ENCODE measurements around the gene IMPDH1.
A peak's percentile ranks its signal among the peaks of the same experiment; 100 is the strongest.

Gene IMPDH1

DNA sequence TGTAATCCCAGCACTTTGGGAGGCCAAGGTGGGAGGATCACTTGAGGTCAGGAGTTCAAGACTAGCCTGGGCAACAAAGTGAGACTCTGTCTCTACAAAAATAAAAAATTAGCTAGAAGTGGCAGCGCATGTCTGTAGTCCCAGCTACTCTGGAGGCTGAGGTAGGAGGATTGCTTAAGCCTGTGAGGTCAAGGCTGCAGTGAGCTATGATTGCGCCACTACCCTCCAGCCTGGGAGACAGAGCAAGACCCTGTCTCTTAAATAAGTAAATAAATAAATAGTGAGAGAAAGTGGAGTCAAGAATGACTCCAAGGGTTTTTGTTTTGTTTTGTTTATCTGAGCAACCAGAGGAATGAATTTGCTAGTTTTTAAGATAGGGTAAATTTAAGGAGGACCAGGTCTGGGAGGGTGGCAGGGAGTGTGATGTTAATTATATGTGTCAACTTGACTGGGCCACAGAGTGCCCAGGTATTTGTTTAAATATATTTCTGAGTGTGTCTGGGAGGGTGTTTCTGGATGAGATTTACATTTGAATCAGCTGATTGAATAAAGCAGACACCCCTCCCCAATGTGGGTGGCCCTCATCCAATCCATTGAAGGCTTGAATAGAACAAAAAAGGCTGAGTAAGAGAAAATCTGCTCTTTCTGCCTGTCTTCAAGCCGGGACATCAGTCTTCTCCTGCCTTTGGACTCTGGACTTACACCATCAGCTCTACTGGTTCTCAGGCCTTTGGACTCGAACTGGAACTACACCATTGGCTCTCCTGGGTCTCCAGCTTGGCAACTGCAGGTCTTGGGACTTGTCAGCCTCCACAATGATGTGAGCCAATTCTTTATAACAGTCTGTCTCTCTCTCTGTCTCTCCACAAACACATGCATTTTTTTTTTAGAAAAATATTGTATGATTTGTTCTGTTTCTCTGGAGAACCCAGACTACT is 23.5 kb downstream of the IMPDH1 start:
- no peak for DNase-seq

DNA sequence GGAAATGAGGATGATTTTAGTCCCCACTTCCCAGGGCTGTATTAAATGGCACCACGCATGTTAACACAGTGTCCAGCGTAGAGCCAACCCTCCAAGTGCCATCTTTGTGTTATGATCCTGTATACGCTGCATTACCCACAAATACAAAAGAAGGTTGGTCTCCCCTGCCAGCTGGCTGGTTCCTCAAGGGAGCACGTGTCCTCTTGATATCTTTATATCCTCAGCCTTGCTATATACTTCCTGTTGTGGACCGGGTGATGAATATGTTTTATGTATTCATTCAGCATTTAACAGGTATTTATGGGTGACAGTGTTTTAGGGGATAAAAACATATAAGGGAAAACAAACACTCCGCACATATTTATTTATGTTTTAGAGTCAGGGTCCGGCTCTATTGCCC is 25.1 kb downstream of the IMPDH1 start:
- no peak for DNase-seq

DNA sequence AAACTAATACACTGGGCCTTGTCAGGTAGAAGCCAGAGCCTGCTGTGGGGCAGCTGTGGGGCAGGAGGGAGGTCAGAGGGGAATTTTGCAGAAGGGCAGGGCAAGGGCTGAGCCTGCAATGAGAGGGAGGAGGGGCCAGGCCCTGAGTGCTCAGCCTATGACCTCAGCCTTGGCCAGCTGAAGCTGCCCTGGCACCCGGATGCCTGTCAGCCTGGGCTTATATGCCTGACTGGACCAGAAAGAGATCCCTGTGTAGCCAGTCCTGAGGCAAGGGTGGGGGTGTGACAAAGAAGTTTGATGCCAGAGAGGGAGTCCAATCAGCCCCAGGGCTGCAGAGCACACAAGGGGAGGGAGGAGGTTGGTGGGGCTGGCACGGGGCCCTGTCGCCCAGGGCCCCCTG is 26.0 kb downstream of the IMPDH1 start:
- no peak for DNase-seq

DNA sequence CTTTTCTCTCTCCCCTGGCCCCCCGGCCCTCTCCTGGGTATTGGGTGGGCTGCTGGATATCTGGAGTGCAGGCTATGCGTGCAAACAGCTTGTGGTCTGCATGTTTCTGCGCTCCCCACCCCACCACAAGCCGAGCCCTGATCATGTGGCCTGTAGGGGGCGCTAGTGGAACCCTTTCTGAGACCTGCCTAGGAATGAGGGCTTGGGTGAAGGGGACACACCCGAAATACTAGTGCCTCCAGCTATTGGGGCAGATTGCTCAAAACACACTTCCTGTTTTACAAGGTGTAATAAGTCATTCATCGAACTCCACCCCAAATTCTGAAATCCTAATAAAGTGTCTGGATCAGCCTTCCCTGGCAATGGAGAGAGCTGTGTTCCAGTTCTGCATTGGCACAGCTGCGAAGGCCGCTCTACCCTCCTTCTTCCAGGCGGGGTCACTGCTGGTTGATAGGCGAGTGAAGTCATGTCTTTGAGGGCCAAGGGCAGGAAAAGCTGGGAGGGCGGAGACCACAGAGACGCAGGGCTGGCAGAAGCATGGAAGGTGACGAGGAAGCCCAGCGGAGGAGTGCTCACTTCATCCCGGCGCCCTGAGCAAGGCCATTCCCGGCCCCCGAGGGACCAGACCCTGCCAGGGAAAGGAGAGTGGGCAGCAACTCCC is 28.5 kb downstream of the IMPDH1 start:
- DNase-seq: peak; percentile 21 to 53

DNA sequence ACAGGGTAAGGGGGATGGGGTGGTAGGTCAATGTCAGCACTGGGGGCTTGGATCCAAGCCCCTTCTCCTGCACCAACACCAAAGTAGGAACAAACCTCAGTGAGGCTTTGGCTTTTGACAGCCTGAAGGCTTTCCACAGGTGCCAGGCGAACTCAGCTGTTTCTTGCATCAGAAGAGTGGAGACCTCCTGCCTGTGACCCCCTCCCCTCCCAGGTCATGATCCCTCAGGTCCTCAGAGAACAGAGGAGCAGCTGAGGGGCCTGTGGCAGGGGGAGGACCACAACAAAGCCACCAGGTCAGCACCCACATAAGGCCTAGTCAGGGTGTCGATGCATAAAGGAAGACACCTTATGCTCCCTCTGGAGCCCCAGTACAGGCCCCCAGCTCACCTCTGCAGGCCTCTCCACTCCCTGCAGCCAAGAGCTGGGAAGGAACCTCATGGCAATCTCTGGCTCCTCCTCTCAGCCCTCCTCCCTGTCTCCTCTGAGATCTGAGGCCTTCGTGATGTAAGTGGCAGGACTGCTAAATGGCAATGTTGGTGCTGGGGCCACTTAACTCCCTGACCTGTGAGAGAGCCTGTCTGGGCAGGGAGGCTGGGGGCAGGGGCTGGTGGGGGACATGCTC is 29.2 kb downstream of the IMPDH1 start:
- no peak for DNase-seq

DNA sequence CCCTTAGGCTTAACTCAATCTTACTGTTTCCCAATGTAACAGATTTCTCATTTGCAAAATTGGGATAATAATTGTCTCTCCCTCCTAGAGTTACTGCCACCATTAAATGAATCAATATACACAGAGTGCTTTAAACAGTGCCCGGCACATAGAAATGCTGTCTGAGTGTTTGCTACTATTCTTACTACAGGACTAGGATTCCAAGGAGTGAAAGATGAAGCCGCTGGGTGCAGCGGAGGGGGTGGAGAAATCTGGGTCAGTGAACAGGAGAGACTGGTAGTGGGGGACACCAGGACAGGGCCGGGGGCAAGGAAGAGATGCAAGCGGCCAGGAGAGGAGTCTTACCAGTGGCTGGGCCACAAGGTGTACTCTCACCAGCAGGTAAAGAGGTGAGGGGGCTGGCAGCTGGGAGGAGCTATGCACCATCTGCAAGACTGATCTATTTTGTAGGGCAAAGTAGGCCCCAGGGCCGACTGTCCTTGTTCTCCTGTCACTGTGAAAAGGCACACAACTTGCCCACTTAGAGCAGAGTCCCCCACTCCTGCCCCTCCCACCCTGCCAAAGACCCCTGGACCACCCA is 29.8 kb downstream of the IMPDH1 start:
- no peak for DNase-seq

DNA sequence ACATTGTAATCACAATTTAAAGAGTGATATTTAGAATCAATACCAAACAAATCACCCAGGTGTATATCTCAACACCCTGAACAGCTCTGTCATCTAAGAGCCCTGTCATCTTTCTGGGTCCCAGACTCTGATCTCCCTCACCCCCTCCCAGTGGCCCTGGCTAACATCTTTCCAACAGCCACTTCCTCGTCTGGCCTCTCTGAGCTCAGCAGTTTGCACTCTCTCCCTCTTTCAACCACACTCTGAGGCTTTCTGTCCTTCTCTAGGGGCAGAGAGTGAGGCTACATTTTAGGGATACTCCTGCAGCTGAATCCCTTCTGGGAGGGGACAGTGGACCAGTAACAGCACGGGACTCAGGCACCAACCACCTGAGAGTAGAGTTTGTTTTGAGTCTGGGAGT is 31.1 kb downstream of the IMPDH1 start:
- peak; percentile 30 to 42 for DNase-seq

DNA sequence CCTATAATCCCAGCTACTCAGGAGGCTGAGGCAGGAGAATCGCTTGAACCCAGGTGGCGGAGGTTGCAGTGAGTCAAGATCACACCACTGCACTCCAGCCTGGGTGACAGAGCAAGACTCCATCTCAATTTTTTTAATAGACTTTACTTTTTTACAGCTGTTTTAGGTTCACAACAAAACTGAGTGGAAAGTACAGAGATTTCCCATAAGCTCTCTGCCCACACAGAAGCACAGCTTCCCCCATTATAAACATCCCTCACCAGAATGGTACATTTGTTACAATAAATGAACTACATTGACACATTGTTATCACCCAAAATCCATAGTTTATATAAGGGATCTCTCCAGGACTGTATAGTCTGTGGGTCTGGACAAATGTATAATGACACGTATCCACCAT is 33.7 kb downstream of the IMPDH1 start:
- no peak for DNase-seq

DNA sequence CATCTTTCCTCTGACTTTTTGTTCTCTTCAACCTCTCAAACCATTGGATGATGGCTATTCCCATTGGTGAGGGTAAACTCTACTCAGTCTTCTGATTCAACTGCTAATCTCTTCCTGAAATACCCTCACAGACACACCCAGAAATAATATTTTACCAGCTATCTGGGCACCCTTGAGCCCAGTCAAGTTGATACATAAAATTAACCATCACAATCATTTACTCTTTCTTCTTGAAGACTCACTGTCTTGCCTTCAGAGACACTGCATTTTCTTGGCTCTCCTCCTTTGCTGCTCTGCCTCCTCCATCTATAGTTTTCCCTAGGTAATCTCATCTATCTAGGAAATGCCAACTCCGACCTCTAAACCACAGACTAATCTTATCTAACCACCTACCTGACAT is 35.7 kb downstream of the IMPDH1 start:
- no peak for DNase-seq

DNA sequence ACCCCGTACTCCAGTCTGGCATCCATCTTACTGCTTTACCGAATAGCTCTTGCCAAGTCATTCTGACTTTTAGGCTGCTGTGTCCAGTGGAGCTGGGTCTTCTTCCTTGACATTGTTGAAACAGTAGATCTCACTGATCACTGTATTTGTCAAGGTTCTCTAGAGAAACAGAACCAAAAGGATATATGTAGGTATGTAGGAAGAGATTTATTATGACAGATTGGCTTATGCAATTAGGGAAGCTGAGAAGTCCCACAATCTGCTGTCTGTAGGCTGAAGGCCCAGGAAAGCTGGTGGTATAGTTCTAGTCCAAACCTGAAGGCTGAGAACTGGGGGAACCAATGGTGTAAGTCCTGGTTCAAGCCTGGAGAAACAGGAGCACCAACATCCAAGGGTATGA is 36.2 kb downstream of the IMPDH1 start:
- no peak for DNase-seq

DNA sequence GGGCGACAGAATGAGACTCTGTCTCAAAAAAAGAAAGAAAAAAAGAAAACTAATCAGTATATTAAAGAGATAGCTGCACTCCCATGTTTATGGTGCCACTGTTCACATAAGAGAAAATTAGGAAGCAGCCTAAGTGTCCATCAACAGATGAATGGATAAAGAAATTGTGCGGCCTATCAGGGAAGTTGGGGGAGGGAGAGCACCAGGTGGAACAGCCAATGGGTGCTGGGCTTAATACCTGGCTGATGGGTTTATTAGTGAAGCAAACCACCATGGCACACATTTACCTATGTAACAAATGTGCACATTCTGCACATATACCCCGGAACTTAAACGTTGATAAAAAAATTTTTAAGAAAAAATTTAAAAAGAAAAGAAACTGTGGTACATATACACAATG is 39.3 kb downstream of the IMPDH1 start:
- no peak for DNase-seq

DNA sequence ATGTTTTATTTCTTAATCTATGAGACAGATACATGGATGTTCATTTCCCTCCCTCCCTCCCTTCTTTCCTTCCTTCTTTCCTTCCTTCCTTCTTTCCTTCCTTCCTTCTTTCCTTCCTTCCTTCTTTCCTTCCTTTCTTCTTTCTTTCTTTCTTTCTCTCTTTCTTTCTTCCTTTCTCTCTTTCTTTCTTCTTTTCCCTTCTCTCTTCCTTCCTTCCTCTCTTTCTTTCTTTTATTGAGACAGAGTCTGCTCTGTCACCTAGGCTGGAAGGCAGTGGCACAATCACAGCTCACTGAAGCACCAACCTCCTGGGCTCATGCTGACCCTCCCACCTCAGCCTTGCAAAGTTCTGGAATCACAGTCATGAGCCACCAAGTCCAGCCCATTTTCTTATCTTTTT is 42.8 kb downstream of the IMPDH1 start:
- DNase-seq: no peak

DNA sequence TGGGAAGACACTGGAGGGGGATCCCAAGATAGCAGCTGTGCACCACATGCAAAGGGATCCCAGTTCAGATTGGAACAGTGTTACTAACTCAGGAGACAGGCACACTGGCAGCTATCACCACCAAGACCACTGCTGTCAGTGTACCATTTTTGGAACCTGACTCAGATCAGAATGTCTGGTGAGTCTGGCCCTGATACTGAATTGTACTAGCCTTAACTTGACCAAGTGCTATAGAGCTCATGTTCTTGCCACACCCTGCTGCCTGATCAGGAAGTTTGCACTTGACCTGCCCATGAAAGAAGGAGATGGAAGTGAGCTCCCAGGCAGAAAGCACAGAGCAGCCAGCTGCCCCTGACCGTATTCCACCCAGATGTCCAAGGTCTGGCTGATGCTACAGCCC is 43.5 kb downstream of the IMPDH1 start:
- DNase-seq: no peak

DNA sequence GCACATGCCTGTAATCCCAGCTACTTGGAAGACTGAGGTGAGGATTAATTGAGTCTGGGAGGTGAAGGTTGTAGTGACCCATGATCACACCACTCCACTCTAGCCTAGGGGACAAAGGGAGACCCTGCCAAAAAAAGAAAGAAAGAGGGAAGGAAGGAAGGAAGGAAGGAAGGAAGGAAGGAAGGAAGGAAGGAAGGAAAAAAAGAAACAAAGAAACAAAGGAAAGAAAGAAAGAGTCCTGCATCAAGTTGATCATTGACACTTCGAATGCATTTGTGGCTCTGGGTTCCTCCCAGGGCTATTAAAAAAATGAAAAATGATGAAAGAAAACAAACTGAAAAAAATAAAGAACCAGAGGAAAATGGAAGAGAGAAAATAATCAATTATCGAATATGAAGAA is 44.4 kb downstream of the IMPDH1 start:
- no peak for DNase-seq

DNA sequence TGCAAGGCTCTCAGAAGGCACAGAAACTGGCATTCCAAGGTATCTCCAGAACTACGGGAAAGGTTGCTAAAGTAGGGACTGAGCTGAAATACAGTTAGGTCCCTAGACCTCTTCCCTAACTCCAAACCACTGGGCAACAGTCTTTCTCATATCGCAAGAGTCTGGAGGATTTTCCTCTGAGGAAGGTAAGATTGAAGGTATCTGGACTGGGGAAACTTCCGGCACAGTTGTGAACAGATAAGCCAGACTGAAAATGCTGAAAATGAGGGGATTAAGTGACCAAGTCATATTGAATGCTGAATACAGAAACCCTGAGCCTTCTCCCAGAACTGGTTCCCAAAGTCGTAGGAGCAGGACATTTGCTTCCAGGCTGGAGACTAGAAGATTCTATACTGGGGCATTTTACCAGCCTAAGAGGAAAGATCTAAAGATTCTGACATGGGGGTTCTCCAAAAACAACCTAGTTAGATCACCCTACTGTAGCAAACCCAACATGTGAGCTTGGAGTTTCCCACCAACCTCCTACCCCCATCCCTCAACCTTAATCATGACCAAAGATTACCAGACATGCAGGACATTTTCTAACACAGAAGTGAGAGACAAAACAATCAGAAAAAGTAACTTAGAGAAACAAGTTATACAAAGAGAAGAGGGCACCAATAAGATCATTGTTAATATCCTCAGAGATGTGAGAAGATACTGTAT is 45.5 kb downstream of the IMPDH1 start:
- no peak for DNase-seq

DNA sequence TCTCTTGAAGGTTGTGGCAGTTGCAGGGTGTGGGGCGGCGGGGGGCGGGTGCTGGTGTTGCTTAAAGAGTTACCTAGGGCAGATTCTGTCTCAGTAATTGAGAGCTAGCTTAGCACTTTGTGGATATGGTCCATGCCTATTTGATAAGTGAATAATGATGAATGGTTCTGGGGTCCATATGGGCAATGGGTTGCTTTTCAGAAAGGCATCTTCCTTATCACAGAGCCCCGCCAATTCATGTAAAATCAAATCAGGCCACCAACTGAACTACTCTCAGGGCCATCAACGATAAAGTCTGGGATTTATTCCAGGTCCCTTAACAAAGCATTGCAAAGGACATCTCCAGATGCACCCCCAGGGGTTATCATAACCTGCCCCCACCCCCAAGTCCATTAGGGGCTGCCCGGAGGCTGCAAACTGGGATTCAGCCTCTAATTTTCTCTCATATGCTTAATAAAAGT is 46.5 kb downstream of the IMPDH1 start:
- no peak for DNase-seq

DNA sequence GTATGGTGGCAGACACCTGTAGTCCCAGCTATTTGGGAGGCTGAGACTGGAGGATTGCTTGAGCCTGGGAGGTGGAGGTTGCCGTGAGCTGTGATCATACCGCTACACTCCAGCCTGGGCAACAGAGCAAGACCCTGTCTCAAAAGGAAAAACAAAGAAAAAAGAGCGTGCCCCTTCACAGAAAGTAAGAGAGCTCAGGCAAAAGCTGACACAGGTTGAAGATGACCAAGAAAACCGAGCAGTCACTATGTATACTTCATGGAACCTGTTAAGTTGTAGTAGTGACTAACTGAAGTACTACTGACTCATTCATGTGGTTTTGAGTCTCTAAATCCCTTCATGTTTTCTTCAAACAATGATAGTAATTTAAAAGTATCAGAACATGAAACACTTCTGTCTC is 47.1 kb downstream of the IMPDH1 start:
- no peak for DNase-seq

DNA sequence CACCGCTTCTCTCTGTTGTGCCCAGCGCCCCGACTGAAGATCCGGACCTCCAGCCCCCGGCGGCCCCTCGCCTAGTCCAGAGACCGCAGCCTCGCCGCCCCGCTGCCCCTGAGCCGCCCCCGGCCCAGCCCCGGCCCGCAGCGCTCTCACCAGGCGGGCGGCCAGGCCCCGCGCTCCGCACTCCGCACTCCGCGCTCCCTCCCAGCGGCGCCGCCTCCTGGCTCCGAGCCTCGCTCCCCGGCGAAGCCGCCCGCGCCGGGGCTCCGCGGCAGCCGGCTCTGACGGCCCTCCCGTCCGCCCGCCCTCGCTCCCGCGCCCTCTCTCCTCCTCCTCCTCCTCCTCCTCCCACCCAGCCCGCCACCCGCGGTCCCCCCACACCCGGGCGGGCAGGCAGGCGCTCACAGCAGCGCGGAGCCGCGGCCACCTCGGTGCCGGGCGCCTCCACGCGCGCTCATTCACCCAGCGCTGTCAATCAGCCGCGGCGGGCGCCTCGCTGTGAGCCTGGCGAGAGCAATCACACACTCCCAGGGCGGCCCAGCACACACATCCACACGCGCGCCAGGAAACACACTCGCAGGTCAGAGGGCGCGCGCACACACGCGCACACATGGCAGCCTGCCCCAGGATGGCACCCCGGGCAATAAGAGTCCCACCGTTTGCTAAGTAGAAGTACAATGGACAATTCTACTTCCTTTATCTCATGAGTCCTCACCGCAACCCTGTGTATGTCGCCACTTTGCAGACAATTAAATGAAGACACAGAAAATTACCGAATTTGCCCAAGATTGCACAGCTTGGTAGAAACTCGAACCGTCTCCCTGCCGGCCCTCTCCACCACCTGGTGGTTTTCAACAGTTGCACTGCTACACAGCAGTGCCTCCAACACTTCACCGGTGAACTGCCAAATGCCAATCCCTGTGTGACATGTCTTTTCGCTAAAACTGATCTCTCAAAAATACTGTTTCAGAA is 48.1 kb downstream of the IMPDH1 start, which contains the start of gene PRRT4:
PRRT4 (minus strand) TSS at position 280 of the 969 bp plus-strand sequence.
- DNase-seq: peak; percentile 52 to 73

DNA sequence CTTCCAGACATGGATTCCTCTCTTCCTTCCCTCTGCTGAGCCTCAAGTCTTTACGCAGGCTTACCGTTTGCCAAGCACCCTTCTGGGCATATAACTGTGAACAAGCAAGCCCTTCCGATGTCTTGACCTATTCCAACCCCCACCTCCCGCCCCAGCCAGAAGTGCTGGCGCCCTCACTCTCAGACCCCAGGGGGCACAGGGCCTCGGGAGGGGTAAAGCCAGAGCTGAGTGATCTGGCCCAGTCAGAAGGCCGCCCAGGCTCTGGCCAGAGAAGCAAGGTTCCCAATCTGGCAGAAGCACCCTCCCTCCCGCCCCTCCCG is 49.5 kb downstream of the IMPDH1 start:
- no peak for DNase-seq

DNA sequence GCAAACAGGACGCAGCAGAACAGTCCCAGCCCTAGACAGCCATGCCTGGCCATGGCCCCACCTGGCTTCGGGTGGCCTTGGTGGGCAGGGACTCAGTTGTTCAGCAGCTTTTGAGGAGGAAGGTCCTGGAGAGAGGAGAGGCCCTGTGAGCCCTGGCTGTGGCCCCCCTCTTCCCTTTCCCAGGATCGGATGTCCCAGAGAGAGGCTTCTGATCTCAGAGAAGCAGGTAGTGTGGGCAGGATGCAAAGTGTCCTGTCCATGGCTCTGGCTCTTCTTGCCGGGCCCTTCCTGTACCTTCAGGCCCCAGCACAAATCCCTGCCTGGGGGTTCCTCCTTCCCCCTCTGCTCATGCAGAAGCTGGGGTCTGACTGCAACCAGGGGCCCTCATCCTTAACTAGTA is 49.8 kb downstream of the IMPDH1 start:
- no peak for DNase-seq

DNA sequence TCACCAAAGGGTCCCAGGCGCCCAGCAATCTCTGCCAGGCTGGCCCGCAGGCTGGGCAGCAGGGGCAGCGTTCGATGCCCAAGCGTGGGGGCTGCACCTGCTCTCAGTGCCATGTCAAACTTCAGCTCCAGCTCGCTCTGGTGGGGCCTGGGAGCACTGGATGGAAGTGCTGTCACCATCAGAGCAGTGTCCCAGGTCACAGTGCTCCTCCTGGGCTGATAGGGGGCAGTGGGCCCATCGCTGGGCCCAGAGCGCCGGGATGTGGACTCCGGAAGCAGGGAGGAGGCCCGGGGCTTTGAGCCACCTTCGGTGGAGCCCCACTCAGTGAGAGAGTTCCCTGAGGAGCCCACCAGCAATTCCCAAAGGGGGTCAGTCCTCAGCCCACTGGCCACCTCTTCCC is 50.4 kb downstream of the IMPDH1 start:
- DNase-seq: no peak

DNA sequence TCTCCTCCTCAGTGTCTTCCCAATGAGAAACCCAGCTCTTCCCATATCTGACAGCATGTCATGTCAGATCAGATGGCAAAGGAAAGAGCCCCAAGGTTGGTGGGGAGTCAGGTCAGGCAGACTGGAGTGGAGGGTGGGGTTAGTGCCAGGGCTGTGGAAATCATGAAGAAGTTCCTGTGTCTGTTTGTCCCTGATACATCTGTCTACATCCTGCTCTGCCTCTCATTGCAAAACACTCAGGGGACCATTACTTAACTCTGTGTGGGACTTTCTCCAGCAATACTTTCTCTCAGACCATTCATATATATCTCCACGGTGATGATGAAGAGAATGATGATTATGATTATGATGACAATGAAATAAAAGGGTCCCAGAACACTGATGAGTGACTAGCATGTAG is 51.5 kb downstream of the IMPDH1 start:
- no peak for DNase-seq

Data from Kasumi-1 (cell line).